ENCODE results near the gene ZFAND2B.

ZFAND2B gene

DNA sequence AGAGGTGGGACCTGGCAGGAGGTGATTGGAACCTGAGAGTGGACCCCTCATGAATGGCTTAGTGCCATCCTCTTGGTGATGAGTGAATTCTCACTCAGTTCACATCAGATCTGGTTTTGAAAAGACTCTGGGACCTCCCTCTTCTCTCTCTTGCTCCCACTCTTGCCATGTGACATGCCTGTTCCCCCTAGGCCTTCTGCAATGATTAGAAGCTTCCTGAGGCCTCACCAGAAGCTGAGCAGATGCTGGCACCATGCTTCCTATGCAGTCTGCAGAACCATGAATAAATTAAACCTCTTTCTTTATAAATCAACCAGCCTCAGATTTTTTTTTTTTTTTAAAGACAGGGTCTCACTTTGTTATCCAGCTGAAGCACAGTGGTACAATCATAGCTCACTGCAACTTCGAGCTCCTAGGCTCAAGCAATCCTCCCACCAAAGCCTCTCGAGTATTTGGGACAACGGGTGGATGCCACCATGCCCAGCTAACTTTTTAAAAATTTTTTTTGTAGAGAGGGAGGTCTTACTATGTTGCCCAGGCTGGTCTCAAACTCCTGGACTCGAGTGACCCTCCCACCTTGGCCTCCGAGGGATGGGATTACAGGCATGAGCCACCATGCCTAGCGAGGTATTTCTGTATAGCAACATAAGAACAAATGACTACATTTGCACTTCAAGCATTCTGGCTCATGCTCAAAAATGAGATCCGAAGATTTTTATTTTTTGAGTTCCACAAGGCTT lies 2.0 kb upstream of the ZFAND2B start:
- DNase-seq (ENCODE audit: low read depth, low spot score), result no peak

GRCh38 chr2:219205165-219205538 lies 1.4 kb upstream of the ZFAND2B start:
- no peak for DNase-seq (ENCODE audit: low read depth, low spot score)

DNA sequence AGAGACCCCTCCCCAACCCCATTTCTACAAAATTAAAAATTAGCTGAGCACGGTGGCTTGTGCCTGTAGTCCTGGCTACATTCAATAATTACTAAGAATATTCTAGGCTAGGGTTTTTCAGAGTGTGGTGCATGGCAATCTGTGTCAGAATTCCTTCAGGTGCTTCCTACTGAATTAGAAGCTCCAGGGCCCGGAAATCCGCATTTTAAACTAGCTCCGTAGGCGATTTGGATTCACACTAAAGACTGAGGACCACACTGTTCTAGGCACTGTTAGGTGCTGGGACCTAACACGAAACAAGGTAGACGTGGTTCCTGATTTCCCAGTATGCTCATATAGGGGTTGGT lies 628 bp upstream of the ZFAND2B start:
- no peak for DNase-seq (ENCODE audit: low read depth, low spot score)

GRCh38 chr2:219207134-219207883 lies 727 bp downstream of the ZFAND2B start:
- DNase-seq (ENCODE audit: low read depth, low spot score), result no peak

GRCh38 chr2:219207884-219208740 lies 1.5 kb downstream of the ZFAND2B start:
- no peak for DNase-seq (ENCODE audit: low read depth, low spot score)

DNA sequence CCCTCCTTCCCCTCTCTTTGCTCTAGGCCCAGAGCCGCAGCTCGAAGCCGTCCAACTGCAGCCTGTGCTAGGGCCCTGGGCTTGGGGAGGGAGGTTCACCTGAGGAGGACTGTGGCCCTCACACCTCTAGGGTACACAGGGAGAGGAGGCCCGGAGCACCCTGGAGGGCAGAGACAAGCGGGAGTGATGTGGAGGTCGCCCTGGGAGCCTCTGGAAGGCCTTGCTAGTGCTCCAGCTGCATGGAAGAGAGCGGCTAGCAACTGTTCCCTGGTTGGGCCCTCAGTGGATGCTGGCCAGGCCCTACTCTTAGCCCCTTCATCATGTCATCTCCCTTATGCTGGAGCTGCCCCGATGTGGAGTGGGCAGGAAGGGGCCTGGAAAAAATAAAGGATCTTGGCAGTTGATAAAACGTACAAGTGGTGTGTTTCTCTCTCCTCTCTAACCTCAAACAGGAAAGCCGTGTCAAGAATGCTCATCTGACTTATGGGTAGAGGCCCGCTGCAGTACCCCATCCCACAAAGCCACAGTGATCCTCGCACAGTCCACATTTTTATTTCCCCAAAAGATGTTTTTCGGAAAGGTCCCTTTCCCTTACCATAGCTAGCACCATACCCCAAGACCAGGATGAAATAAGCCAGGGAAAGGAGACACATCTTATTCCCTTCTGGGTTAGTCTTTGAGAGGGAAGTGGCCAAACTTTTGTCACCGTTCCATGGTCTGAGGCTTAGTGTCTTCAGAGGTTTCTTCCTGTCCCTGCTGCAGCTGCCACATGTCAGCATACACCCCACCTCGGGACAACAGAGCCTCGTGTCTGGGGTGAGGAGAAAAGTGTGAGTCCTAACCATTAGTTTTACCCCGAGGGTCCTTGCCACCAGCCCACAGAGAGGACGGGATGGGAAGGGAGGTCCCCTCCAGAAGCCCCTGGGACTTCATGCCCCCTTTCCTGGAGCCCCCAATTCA lies 2.9 kb downstream of the ZFAND2B start:
- DNase-seq (ENCODE audit: low read depth, low spot score), result no peak

GRCh38 chr2:219210196-219210885 lies 3.8 kb downstream of the ZFAND2B start:
- no peak for DNase-seq (ENCODE audit: low read depth, low spot score)

DNA sequence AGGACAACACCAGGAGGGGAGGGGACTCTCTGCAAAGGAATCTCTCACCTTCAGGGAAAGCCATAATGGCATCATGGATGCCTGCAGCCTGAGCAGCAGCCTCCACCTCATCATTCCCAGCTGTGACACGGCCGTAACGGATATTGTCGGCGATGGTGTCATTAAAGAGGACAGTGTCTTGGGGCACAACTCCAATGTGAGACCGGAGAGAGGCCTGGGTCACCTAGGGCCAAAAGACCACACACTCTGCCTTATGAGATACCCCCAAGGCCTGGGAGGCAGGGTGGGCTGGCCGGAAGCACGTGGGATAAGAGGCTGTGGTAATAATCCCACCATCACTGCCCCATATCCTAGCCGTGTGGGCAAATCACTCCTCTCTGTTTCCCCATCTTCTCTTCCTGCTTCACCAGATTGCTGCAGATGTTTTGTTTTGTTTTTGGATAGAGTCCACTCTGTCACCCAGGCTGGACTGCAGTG lies 4.3 kb downstream of the ZFAND2B start:
- DNase-seq (ENCODE audit: low read depth, low spot score), result no peak

- no peak for DNase-seq (ENCODE audit: low read depth, low spot score)
Observed at GRCh38 chr2:219213026-219213415, 6.4 kb downstream of the ZFAND2B start.

DNA sequence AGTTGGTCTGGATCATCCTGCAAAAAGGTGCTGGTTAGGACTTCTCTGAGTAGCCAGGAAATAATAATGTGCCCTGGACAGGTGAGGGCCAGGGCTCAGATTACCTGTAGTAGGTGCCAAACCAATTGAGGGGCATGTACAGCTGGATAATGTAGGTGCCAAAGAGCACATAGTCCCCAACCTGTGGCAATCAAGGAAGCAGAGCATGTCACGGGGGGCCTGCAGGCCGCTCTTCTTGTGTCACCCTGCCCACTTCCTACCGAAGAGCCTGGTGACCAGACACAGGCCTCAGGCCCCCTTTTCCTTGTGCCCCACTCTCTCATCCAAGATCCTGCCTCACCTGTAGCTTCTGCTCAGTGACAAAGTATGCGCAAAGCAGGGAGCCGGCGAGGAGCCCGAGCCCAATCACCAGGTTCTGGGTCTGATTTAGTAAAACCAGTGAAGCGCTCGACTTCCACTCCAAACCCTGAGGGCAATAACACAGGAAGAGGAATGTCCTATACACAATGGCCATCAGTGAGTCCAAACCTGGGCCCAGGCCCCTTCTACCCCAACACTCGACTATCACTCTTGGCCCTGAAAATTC lies 7.0 kb downstream of the ZFAND2B start:
- DNase-seq (ENCODE audit: low read depth, low spot score), result no peak

- DNase-seq (ENCODE audit: low read depth, low spot score), result no peak
Observed at GRCh38 chr2:219214141-219214540, 7.6 kb downstream of the ZFAND2B start.

- DNase-seq (ENCODE audit: low read depth, low spot score), result no peak
Observed at GRCh38 chr2:219214786-219215185, 8.2 kb downstream of the ZFAND2B start.

GRCh38 chr2:219215871-219216534 lies 9.4 kb downstream of the ZFAND2B start:
- DNase-seq (ENCODE audit: low read depth, low spot score), result no peak

DNA sequence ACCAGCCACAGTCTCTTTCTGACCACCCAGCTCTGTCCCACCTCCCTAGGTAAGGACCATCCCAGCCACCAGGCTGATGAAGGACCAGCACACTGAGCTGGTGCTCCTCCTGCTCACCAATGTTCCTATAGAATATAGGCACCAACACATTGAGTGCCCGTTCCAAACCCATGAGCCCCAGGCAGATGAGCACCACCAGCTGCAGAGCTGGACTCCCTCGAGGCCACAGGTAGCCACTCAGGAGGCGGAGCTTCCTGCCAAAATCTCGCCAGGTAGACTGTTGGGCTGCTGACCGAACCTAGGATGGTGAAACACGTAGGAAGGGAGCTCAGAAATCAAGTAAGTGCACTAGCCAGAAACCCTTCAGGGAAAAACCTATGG lies 9.9 kb downstream of the ZFAND2B start:
- no peak for DNase-seq (ENCODE audit: low read depth, low spot score)

DNA sequence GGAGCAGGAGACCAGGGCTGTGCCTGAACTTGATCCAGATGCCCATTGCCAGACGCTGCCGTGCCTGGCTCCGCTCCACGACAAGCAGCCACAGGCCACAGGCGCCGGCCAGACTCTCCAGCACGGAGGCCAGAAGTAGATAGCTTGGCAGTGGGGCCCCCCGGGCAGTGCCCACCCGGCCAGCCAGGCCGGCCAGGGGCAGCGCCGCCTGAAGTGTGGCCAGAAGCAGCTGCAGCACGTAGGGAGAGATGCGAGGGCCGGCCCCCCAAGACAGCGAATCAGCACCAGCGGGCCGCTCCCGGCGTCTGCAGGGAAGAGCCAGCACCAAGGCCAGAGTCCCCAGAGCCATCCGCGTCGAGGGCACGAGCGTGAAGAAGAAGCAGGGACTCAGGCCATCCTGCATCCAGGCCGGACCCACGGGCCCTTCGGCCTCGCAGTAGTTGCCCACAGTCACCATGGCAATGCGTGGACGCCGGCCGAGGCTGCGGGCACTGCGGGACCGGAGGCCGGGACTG lies 11.7 kb downstream of the ZFAND2B start:
- no peak for DNase-seq (ENCODE audit: low read depth, low spot score)

DNA sequence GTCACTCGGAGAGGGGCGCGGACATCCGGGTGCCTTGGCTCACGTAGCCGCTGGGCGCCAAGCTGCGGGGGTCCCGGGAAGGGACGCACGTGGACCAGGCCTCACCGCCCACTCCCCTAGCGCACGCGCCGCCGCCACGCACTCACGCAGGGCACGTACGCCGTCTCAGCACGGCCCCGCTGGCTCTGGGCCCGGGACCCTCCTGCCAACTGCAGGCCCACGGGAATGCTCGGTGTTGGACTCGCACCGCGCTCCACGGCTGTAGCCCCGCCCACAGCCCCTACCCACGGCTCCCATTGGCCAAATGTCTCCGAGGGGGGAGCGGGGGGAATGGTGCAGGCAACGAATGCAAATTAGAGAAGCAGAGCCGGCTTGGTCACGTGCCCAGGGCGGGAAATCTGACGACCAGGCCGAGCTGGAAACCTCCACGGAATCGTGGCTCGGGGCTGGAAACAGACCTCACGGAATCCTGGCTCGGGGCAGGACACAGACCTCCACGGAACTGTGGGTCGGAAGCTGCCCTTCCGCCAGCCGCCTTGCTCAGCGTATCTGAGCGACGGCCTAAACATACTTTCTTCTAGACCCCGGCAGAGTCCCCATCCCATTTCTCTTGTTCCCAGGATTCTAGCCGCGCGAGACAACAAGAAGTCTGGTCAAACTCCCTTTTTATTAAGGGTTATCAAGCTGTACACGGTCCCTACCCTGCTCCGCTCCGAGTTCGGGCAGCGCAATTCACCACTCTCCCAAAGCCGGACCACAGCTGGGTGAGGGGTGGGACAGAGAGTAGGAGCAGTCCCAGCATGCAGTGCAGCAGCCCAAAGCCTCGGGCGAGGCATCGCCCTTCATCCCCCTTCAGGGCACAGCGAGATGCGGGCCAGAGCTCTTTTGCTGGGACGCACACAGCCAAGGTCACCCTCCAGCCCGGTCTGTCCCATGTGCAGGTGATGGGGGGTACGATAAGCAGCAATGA lies 12.4 kb downstream of the ZFAND2B start, which contains the start of gene ABCB6:
Gene ABCB6 (minus strand): TSS at position 227 of the 970 bp plus-strand sequence. CDS start 285 bp downstream, outside the sequence.
- no peak for DNase-seq (ENCODE audit: low read depth, low spot score)

GRCh38 chr2:219219784-219220532 lies 13.4 kb downstream of the ZFAND2B start:
- DNase-seq (ENCODE audit: low read depth, low spot score), result no peak
